Measurements from ENCODE around the gene EXO1.
A peak's percentile ranks its signal among the peaks of the same experiment; 100 is the strongest.
"Not testable (repeated sequence)": the region's sequence is repeated elsewhere in the genome, so short reads cannot be mapped to it uniquely, and the experiment has no call there.

EXO1 gene

GRCh38 chr1:241847796-241848685 is at the start of gene EXO1:
EXO1 (plus strand) TSS chr1:241848204; CDS start chr1:241850426, 2,222 bp downstream.
- DNase-seq = peak; percentile 88 to 90

- no peak for DNase-seq
These were observed 48.6 kb upstream of the EXO1 start for GRCh38 chr1:241799416-241799815.

GRCh38 chr1:241800640-241801039 is 47.4 kb upstream of the EXO1 start:
- DNase-seq = no peak

- no peak for DNase-seq
These were observed 45.1 kb upstream of the EXO1 start for GRCh38 chr1:241802863-241803262.

- not testable (repeated sequence) for DNase-seq
These were observed 43.3 kb upstream of the EXO1 start for GRCh38 chr1:241804706-241805105.

GRCh38 chr1:241808265-241808664 is 39.7 kb upstream of the EXO1 start:
- DNase-seq = no peak

- no peak for DNase-seq
These were observed 37.1 kb upstream of the EXO1 start for GRCh38 chr1:241810769-241811405.

GRCh38 chr1:241813768-241814320 is 34.2 kb upstream of the EXO1 start:
- no peak for DNase-seq

- DNase-seq = no peak
These were observed 32.0 kb upstream of the EXO1 start for GRCh38 chr1:241816008-241816407.

- no peak for DNase-seq
These were observed 30.6 kb upstream of the EXO1 start for GRCh38 chr1:241817331-241817792.

- no peak for DNase-seq
These were observed 29.9 kb upstream of the EXO1 start for GRCh38 chr1:241817956-241818612.

GRCh38 chr1:241819340-241819866 is 28.6 kb upstream of the EXO1 start:
- DNase-seq = no peak

- DNase-seq = no peak
These were observed 26.6 kb upstream of the EXO1 start for GRCh38 chr1:241821363-241821762.

- DNase-seq = no peak
These were observed 25.2 kb upstream of the EXO1 start for GRCh38 chr1:241822846-241823245.

GRCh38 chr1:241823925-241824324 is 24.1 kb upstream of the EXO1 start:
- no peak for DNase-seq

- DNase-seq = no peak
These were observed 22.4 kb upstream of the EXO1 start for GRCh38 chr1:241825581-241825980.

GRCh38 chr1:241826613-241827012 is 21.4 kb upstream of the EXO1 start:
- not testable (repeated sequence) for DNase-seq

GRCh38 chr1:241827264-241827663 is 20.7 kb upstream of the EXO1 start:
- no peak for DNase-seq

GRCh38 chr1:241828463-241829021 is 19.5 kb upstream of the EXO1 start:
- no peak for DNase-seq

- DNase-seq = no peak
These were observed 18.5 kb upstream of the EXO1 start for GRCh38 chr1:241829468-241829867.

- DNase-seq = no peak
These were observed 13.1 kb upstream of the EXO1 start for GRCh38 chr1:241834733-241835377.

- no peak for DNase-seq
These were observed 11.1 kb upstream of the EXO1 start for GRCh38 chr1:241836941-241837340.

All from CD4-positive, alpha-beta T cell treated with Interleukin-1 beta for 1 hour (primary cell).